RWPE1 (cell line): ENCODE data around the gene NCF1.
"Not testable (repeated sequence)": the region's sequence is repeated elsewhere in the genome, so short reads cannot be mapped to it uniquely, and the experiment has no call there.

Source experiments
- CTCF ChIA-PET: fragments of 350-600 bp; sonication (Branson Sonifier 250); formaldehyde crosslinking; extraction: SDS; loops from one replicate; lab custom pipeline; 2021; lab: Yijun Ruan, JAX
- POLR2A ChIA-PET: fragments of 400-600 bp; formaldehyde crosslinking; extraction: SDS; loops from one replicate; lab custom pipeline; 2020; ENCODE audit warnings: antibody characterized with exemption; ENCODE audit not compliant: low non-redundant PET; lab: Yijun Ruan, JAX
- DNase-seq: peaks from one replicate; pipeline ENCODE4 v3.0.0; 2012; ENCODE audit warnings: low spot score
- H3K27ac ChIP-seq: fragments of 450-650 bp; 2 replicates; pipeline ENCODE4 v1.5.1; 2017
- TF ChIP-seq, protein P1 (sequence below): fragments of 450-650 bp; conservative IDR thresholded peaks from 2 replicates; pipeline ENCODE4 v1.5.1; 2017; ENCODE audit warnings: low read depth, mild to moderate bottlenecking

NCF1 gene

DNA sequence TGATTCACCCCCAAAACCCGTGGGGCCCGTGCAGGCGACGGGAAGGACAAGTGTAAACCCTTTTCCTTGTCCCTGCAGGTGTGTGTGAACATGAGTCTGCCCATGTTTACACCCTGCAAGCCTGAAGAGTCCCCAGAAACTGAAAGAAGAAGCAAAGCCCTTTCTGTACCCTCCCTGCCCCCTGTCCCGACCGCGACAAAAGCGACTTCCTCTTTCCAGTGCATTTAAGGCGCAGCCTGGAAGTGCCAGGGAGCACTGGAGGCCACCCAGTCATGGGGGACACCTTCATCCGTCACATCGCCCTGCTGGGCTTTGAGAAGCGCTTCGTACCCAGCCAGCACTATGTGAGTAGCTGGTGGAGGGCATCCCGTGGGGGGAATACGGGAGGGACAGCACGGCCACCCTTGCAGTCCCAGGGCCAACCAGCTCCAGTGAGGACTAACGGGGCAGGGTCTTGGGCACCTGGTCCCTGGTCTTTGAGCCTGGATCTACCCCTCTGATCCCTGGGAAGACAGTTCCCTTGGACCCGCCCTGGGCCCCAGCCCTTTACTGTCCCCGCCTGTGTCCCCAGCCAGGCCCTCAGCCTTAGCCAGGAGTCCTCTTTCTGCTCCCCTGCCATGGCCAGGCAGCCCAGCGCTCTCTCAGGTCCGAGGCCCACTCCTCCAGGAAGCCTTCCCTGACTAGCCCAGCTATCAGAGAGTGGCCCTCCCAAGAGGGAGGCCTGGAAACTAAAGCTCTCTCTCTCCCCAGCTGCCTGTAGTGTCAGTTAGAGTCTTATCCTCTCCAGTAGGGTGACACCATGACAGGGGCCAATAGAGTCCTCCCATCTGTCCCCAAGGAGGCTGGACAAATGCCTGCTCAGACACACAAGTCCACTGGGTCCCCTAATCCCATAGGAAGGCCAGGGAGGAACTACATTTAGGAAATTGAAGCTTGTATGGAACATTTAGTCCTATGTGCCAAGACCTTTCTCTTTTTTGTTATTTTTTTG lies at the start of gene NCF1:
Gene NCF1, plus strand, starts transcription at position 252 of the 991 bp plus-strand sequence. Its CDS starts 21 bp downstream, at position 273.
- POLR2A ChIA-PET, DNase-seq, H3K27ac ChIP-seq, CTCF ChIA-PET: not testable (repeated sequence)

DNA sequence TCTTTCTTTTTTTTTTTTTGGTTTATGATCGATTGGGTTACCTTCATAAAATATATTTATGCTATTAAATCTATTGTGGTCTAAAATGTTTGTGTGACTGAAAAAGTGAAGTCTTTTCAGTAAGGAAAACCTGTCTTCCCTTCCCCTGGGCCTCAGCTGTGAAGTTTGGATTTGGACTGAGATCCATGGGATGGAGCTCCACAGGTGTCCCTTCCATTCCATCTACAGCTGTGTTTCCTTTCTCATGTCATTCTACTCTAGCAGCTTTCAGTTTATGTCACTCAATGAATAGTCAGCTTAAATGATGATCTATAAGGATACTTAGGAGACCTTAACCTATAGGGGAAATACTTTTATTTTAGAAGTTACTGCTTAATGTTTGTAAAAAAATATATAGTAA lies 48.0 kb upstream of the NCF1 start:
- DNase-seq, result no peak
- POLR2A ChIA-PET, result no interaction called here
- CTCF ChIA-PET, result interaction anchor here (0.9 kb wide), 1 partner anchor 16 kb away, joined by 6 read pairs; no protein-coding TSS in a partner anchor
- TF ChIP-seq, protein P1, sequence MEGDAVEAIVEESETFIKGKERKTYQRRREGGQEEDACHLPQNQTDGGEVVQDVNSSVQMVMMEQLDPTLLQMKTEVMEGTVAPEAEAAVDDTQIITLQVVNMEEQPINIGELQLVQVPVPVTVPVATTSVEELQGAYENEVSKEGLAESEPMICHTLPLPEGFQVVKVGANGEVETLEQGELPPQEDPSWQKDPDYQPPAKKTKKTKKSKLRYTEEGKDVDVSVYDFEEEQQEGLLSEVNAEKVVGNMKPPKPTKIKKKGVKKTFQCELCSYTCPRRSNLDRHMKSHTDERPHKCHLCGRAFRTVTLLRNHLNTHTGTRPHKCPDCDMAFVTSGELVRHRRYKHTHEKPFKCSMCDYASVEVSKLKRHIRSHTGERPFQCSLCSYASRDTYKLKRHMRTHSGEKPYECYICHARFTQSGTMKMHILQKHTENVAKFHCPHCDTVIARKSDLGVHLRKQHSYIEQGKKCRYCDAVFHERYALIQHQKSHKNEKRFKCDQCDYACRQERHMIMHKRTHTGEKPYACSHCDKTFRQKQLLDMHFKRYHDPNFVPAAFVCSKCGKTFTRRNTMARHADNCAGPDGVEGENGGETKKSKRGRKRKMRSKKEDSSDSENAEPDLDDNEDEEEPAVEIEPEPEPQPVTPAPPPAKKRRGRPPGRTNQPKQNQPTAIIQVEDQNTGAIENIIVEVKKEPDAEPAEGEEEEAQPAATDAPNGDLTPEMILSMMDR, result no peak
- no peak overlapping the region for H3K27ac ChIP-seq

DNA sequence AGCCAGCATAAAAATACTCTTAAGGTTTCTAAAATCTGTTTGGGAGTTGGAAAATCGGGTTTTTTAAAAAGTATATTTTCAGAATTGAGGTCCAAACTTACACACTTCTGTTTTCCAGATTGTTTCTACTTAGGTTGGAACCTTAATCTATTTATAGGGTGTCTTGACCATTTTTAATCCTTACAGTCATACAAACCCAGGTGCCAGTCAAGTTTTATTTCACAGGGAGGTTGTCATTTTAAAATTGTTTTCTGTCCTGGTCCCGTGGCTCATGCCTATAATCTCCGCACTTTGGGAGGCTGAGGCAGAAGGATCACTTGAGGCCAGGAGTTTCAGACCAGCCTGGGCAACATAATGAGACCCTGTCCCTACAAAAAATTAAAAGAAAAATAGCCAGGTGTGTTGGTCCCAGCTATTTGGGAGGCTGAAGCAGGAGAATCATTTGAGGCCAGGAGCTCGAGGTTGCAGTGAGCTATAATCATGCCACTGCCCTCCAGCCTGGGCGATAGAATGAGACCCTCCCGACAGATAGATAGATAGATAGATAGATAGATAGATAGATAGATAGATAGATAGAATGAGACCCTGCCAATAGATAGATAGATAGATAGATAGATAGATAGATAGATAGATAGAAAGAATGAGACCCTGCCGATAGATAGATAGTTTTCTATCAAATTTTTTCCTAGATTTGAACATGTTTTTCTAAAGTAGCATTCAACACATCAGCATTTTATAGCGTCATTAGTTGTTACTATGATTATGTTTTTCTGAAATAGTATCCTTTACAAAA lies 47.3 kb upstream of the NCF1 start:
- ChIA-PET CTCF (interaction anchor here (0.9 kb wide), 1 partner anchor 17 kb away, joined by 6 read pairs; no protein-coding TSS in a partner anchor), POLR2A (no interaction called here)
- no peak overlapping the region for H3K27ac ChIP-seq
- TF ChIP-seq, protein P1, result no peak
- DNase-seq, result no peak

DNA sequence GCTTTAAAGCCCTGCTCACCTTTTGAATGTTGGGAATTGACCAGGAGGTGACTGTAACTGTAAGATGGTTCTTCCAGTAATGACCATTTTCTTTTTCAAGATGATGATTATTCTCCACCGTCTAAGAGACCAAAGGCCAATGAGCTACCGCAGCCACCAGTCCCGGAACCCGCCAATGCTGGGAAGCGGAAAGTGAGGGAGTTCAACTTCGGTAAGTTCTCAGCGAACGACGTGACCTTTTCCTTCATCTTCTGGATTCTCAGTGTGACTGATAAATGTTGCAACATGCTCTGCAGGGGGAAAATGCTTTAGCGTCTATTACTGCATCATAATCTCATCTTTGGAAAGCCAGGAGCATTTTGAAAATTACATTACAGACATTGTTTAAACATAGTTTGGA lies 45.1 kb upstream of the NCF1 start:
- CTCF ChIA-PET, DNase-seq, H3K27ac ChIP-seq, POLR2A ChIA-PET: not testable (repeated sequence)

DNA sequence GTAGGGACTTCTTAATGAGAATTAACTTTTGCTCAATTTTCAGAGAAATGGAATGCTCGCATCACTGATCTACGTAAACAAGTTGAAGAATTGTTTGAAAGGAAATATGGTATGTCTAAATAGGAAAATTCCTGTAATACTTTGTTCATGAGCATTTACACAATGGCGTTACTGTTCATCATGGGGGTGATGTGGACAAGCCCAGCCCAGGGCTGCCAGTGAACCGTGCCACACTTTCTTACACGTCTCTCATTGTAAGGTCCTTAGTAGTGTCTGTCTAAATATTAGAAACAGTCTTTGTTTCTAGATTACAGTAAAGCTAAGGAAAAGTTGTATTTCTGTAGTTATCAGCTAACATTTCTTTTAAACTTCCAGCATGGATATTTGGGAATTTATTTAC lies 43.6 kb upstream of the NCF1 start:
- CTCF ChIA-PET, POLR2A ChIA-PET, DNase-seq, H3K27ac ChIP-seq: not testable (repeated sequence)

DNA sequence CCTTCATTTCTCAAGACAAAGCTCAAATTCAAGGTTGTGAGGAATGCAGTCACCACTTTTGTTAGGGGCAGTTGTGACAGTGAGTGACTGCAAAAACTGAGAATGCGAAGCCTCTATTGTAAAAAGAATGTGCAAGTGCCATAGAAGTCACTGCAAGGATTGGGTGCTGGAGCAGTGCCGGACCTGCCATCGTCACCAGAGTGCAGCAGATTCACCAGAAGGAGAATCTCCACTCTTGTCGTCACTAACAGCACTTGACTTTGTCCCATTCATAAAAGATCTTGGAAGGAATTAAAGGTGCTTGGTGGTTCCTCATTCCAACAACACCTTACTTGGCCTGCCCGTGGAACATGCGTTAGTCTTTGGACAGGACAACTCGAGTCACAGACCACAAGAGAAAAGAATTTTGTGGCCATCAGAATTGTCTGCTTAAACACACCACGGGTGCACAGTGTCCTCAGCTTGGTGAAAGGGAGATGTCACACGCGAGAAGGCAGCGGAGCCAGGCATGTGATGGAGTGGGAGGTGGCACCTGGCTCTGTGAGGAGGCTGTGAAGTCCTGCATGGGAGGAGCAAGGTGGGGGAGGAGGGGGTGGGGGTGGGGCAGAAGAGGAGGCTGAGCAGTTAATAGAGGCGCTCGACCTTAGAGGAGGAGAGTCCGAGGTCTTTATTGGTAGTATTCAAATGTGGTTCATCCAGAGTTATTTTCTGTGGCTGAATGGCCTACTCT lies 33.7 kb upstream of the NCF1 start:
- POLR2A ChIA-PET, DNase-seq, CTCF ChIA-PET, H3K27ac ChIP-seq: not testable (repeated sequence)

DNA sequence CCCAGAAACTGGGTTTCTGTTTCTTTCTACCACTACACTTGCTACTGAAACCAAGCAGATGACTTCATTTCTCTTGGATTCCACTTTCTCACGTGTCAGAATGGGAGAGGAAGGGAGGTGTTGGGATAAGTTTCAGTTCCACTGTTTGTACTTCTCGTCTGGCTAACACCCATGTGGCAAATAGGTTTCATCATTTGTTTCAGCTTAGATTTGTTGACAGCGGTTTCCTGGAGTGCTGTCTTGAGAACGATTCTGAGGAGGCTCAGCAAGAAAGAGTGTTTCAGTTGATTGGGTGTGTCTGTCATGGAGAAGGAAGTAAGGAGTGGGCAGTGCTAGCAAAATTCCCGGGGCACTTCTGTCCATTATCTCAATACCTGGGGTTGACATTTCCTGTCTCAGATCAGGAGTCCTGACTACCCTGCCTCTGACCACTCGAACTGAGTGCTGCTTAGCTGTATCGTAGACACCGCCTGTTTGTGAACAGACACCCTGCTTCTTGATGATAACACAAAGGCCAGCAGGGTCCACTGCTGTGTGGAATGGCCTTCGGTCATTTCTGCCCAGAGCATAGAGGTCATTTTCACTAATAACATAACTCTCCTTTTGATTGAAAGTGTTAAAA lies 29.8 kb upstream of the NCF1 start:
- DNase-seq, H3K27ac ChIP-seq, CTCF ChIA-PET, POLR2A ChIA-PET: not testable (repeated sequence)

GRCh38 chr7:74753921-74754482 lies 19.8 kb upstream of the NCF1 start:
- H3K27ac ChIP-seq, CTCF ChIA-PET, POLR2A ChIA-PET, DNase-seq: not testable (repeated sequence)

- POLR2A ChIA-PET, CTCF ChIA-PET, DNase-seq, H3K27ac ChIP-seq: not testable (repeated sequence)
These were observed 17.1 kb upstream of the NCF1 start for GRCh38 chr7:74756673-74757072.

DNA sequence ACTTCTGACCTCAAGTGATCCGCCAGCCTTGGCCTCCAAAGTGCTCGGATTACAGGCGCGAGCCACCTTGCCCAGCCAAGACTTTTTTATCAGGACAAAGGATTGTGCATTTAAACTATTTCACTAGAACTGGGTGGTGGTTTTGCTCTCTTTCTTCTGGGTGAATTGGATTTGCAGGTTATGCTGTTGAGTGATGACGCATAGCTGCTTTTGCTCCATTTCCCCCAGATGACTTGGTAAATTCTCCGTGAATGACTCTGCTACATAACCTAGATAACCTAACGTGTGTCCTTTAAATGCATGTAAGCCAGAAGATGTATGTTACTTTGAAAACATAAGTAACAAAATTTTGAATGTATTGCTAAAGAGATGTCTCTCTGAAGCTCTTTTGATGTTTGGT lies 15.5 kb upstream of the NCF1 start:
- H3K27ac ChIP-seq, DNase-seq, CTCF ChIA-PET, POLR2A ChIA-PET: not testable (repeated sequence)

GRCh38 chr7:74758982-74759381 lies 14.8 kb upstream of the NCF1 start:
- CTCF ChIA-PET, DNase-seq, H3K27ac ChIP-seq, POLR2A ChIA-PET: not testable (repeated sequence)

GRCh38 chr7:74765205-74765918 lies 8.4 kb upstream of the NCF1 start:
- CTCF ChIA-PET, DNase-seq, POLR2A ChIA-PET, H3K27ac ChIP-seq: not testable (repeated sequence)

- POLR2A ChIA-PET, DNase-seq, H3K27ac ChIP-seq, CTCF ChIA-PET: not testable (repeated sequence)
These were observed 7.3 kb upstream of the NCF1 start for GRCh38 chr7:74766509-74766908.
